Stimulated activated CD8-positive, alpha-beta memory T cell treated with anti-CD3 and anti-CD28 coated beads, Interleukin-12 subunit alpha, Interleukin-12 subunit beta, amount 100 ng/mL, for 24 hours (primary cell): ENCODE results near the gene GLE1.

Experiments
- DNase-seq: peaks from one replicate; pipeline ENCODE4 v3.0.0-alpha.2; 2020; ENCODE audit errors: extremely low read depth

The GLE1 gene

GRCh38 chr9:128504485-128505413, at the start of gene GLE1:
Gene GLE1 (plus strand): TSS chr9:128504719. CDS start chr9:128504806, 87 bp downstream.
- peak; percentile 92 for DNase-seq

- DNase-seq: no peak
Measured at GRCh38 chr9:128454991-128455390, 49.5 kb upstream of the GLE1 start.

- peak; percentile 98 for DNase-seq
Measured at GRCh38 chr9:128455849-128456612, 48.5 kb upstream of the GLE1 start, which contains the start of gene ODF2. Gene ODF2 (plus strand): TSS chr9:128456006. CDS start chr9:128456092, 86 bp downstream.

GRCh38 chr9:128456613-128457061, 47.9 kb upstream of the GLE1 start:
- peak; percentile 42 for DNase-seq

GRCh38 chr9:128457207-128457606, 47.3 kb upstream of the GLE1 start:
- no peak for DNase-seq

GRCh38 chr9:128459011-128459410, 45.5 kb upstream of the GLE1 start:
- no peak for DNase-seq

GRCh38 chr9:128469070-128469469, 35.4 kb upstream of the GLE1 start:
- no peak for DNase-seq

GRCh38 chr9:128470560-128470959, 34.0 kb upstream of the GLE1 start:
- no peak for DNase-seq

GRCh38 chr9:128473104-128473503, 31.4 kb upstream of the GLE1 start:
- no peak for DNase-seq

GRCh38 chr9:128475867-128476266, 28.7 kb upstream of the GLE1 start:
- DNase-seq: no peak

GRCh38 chr9:128479262-128479661, 25.3 kb upstream of the GLE1 start:
- DNase-seq: no peak

GRCh38 chr9:128481561-128481960, 23.0 kb upstream of the GLE1 start:
- no peak for DNase-seq

- DNase-seq: no peak
Measured at GRCh38 chr9:128482186-128482585, 22.3 kb upstream of the GLE1 start.

GRCh38 chr9:128484686-128485413, 19.7 kb upstream of the GLE1 start:
- no peak for DNase-seq

- no peak for DNase-seq
Measured at GRCh38 chr9:128485414-128485855, 19.1 kb upstream of the GLE1 start.

GRCh38 chr9:128486201-128486600, 18.3 kb upstream of the GLE1 start:
- DNase-seq: no peak

- no peak for DNase-seq
Measured at GRCh38 chr9:128493424-128493823, 11.1 kb upstream of the GLE1 start.

- no peak for DNase-seq
Measured at GRCh38 chr9:128494108-128494745, 10.3 kb upstream of the GLE1 start.

GRCh38 chr9:128494746-128495129, 9.8 kb upstream of the GLE1 start:
- no peak for DNase-seq

GRCh38 chr9:128495296-128495695, 9.2 kb upstream of the GLE1 start:
- no peak for DNase-seq

GRCh38 chr9:128495804-128496417, 8.6 kb upstream of the GLE1 start:
- no peak for DNase-seq
